ENCODE data around the gene NAT9. TPM values are rescaled to one million over a fixed set of nuclear protein-coding genes. Genes with fewer than 3 reads are reported as not detected.
A peak's percentile ranks its signal among the peaks of the same experiment; 100 is the strongest.

NAT9 gene
- total RNA-seq, 2 donors from 2014 or later, result 23.7 to 34.7 TPM

GRCh38 chr17:74752822-74753401, 23.2 kb downstream of the NAT9 start:
- intact Hi-C loops (cut with DNase I), result no loop called here
- DNase-seq (no peak), ATAC-seq (no peak)

- DNase-seq (no peak), ATAC-seq (no peak)
- intact Hi-C loops (cut with DNase I), result no loop called here
Measured at GRCh38 chr17:74752415-74752814, 23.7 kb downstream of the NAT9 start.

GRCh38 chr17:74750327-74751069, 25.6 kb downstream of the NAT9 start:
- intact Hi-C loops (cut with DNase I), result no loop called here
- no peak for ATAC-seq
- no peak for DNase-seq

GRCh38 chr17:74750039-74750326, 26.2 kb downstream of the NAT9 start:
- intact Hi-C loops (cut with DNase I), result no loop called here
- ATAC-seq, result no peak
- no peak for DNase-seq

- peak in 1 of 2 donors; percentile 3 for ATAC-seq
- intact Hi-C loops (cut with DNase I), result loop anchor here in 1 of 2 donors (10.0 kb wide), 1 partner anchor 115 kb away; no protein-coding TSS in a partner anchor
Measured at GRCh38 chr17:74749279-74750038, 26.7 kb downstream of the NAT9 start.

GRCh38 chr17:74748529-74749278, 27.4 kb downstream of the NAT9 start, which contains the start of gene NHERF1:
NHERF1 (plus strand) TSS chr17:74748628; CDS start chr17:74748847, 219 bp downstream.
- intact Hi-C loops (cut with DNase I), result loop anchor here in 1 of 2 donors (10.0 kb wide), 1 partner anchor 116 kb away; no protein-coding TSS in a partner anchor

More at GRCh38 chr17:74749279-74750038, 26.7 kb downstream of the NAT9 start:
- DNase-seq, result no peak

GRCh38 chr17:74748279-74748528, 27.9 kb downstream of the NAT9 start:
- intact Hi-C loops (cut with DNase I), result loop anchor here in 1 of 2 donors (10.0 kb wide), 1 partner anchor 117 kb away; no protein-coding TSS in a partner anchor
- no peak for DNase-seq

More at GRCh38 chr17:74748529-74749278, 27.4 kb downstream of the NAT9 start, which contains the start of gene NHERF1:
- peak; percentile 96 for DNase-seq
- ATAC-seq, result peak; percentile 95

GRCh38 chr17:74746922-74747321, 29.2 kb downstream of the NAT9 start:
- ATAC-seq, result no peak
- intact Hi-C loops (cut with DNase I), result loop anchor here in 1 of 2 donors (10.0 kb wide), 1 partner anchor 118 kb away; no protein-coding TSS in a partner anchor
- no peak for DNase-seq

More at GRCh38 chr17:74748279-74748528, 27.9 kb downstream of the NAT9 start:
- no peak for ATAC-seq

- DNase-seq (no peak), ATAC-seq (no peak)
- intact Hi-C loops (cut with DNase I), result loop anchor here in 1 of 2 donors (10.0 kb wide), 1 partner anchor 118 kb away; no protein-coding TSS in a partner anchor
Measured at GRCh38 chr17:74746376-74746775, 29.8 kb downstream of the NAT9 start.

- intact Hi-C loops (cut with DNase I), result loop anchor here (2.0 to 10.0 kb wide), 2 partner anchors 25 to 119 kb away; no protein-coding TSS in a partner anchor
- ATAC-seq, result no peak
- DNase-seq, result no peak
Measured at GRCh38 chr17:74745548-74746177, 30.5 kb downstream of the NAT9 start.

GRCh38 chr17:74744714-74745547, 31.2 kb downstream of the NAT9 start:
- peak; percentile 84 for DNase-seq
- peak; percentile 13 to 19 for ATAC-seq
- intact Hi-C loops (cut with DNase I), result loop anchor here (2.0 to 10.0 kb wide), 2 partner anchors 26 to 120 kb away; no protein-coding TSS in a partner anchor

- no peak for DNase-seq
- ATAC-seq, result no peak
- intact Hi-C loops (cut with DNase I), result loop anchor here (2.0 to 10.0 kb wide), 2 partner anchors 26 to 120 kb away; no protein-coding TSS in a partner anchor
Measured at GRCh38 chr17:74744349-74744713, 31.8 kb downstream of the NAT9 start.

- intact Hi-C loops (cut with DNase I), result loop anchor here (2.0 to 10.0 kb wide), 3 partner anchors 27 to 121 kb away; partner anchors contain the start of gene GRIN2C (in 1 of the 2)
- ATAC-seq (no peak), DNase-seq (no peak)
Measured at GRCh38 chr17:74743755-74744154, 32.4 kb downstream of the NAT9 start.

- DNase-seq, result no peak
- intact Hi-C loops (cut with DNase I), result loop anchor here (2.0 to 10.0 kb wide), 2 partner anchors 116 to 122 kb away; partner anchors contain the start of gene GRIN2C (in 1 of the 2)
- no peak for ATAC-seq
Measured at GRCh38 chr17:74742978-74743545, 33.1 kb downstream of the NAT9 start.

- ATAC-seq, result no peak
- DNase-seq, result no peak
- intact Hi-C loops (cut with DNase I), result loop anchor here (2.0 to 10.0 kb wide), 2 partner anchors 117 to 123 kb away; partner anchors contain the start of gene GRIN2C (in 1 of the 2)
Measured at GRCh38 chr17:74742153-74742515, 34.0 kb downstream of the NAT9 start.

GRCh38 chr17:74740641-74741387, 35.3 kb downstream of the NAT9 start:
- no peak for DNase-seq
- intact Hi-C loops (cut with DNase I), result loop anchor here in 1 of 2 donors (10.0 kb wide), 1 partner anchor 124 kb away; no protein-coding TSS in a partner anchor

More at GRCh38 chr17:74740641-74741387, 35.3 kb downstream of the NAT9 start:
- no peak for ATAC-seq
